GM21367 (cell line): ENCODE measurements around the gene PCDHGA5.
"Not testable (repeated sequence)": the region's sequence is repeated elsewhere in the genome, so short reads cannot be mapped to it uniquely, and the experiment has no call there.

Source experiments
- ATAC-seq: cut with Tn5 transposase; IDR thresholded peaks from one replicate; pipeline ENCODE4 v1.9.1; 2021; ENCODE audit not compliant: unreplicated experiment

The PCDHGA5 gene

DNA sequence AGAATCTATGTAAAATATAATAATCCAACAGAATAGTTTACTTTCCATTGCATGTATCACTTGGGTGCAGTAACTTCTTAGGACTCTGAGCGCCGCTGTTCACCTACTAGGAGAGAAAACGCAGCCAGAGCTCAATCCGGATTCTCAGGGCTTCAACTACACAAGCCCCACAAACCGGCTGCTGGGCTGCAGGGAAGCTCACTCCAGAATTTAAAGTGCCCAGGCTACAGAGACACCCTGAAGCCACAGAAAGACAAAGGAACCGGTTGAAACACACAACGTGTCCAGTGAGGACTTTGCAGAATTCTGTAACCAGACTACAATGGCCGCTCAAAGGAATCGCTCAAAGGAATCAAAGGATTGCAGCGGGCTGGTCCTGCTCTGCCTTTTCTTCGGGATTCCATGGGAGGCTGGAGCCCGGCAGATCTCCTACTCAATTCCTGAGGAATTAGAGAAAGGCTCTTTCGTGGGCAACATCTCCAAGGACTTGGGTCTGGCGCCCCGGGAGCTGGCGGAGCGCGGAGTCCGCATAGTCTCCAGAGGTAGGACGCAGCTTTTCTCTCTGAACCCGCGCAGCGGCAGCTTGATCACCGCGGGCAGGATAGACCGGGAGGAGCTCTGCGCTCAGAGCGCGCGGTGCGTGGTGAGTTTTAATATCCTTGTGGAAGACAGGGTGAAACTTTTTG is 49.0 kb downstream of the PCDHGA5 start, which contains the start of gene PCDHGA10:
Gene PCDHGA10, plus strand, starts transcription at position 134 of the 686 bp plus-strand sequence. Its CDS starts 189 bp downstream, at position 323.
- ATAC-seq = peak; percentile 71

- no peak for ATAC-seq
These were observed 49.6 kb downstream of the PCDHGA5 start for GRCh38 chr5:141413540-141414069.

DNA sequence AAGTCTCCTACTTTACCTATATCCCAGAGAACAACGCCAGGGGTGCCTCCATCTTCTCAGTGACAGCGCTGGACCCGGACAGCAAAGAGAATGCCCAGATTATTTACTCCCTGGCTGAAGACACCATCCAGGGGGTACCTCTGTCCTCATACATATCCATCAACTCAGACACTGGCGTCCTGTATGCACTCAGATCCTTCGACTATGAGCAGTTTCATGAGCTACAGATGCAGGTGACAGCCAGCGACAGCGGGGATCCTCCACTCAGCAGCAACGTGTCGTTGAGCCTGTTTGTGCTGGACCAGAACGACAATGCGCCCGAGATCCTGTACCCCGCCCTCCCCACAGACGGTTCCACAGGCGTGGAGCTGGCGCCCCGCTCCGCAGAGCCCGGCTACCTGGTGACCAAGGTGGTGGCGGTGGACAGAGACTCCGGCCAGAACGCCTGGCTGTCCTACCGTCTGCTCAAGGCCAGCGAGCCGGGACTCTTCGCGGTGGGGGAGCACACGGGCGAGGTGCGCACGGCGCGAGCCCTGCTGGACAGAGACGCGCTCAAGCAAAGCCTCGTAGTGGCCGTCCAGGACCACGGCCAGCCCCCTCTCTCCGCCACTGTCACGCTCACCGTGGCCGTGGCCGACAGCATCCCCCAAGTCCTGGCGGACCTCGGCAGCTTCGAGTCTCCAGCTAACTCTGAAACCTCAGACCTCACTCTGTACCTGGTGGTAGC is 50.7 kb downstream of the PCDHGA5 start:
- not testable (repeated sequence) for ATAC-seq

GRCh38 chr5:141415275-141415618 is 51.3 kb downstream of the PCDHGA5 start:
- ATAC-seq = not testable (repeated sequence)
